Measurements from ENCODE around the gene AKR1C2.
"Not testable (repeated sequence)": the region's sequence is repeated elsewhere in the genome, so short reads cannot be mapped to it uniquely, and the experiment has no call there.

The AKR1C2 gene

DNA sequence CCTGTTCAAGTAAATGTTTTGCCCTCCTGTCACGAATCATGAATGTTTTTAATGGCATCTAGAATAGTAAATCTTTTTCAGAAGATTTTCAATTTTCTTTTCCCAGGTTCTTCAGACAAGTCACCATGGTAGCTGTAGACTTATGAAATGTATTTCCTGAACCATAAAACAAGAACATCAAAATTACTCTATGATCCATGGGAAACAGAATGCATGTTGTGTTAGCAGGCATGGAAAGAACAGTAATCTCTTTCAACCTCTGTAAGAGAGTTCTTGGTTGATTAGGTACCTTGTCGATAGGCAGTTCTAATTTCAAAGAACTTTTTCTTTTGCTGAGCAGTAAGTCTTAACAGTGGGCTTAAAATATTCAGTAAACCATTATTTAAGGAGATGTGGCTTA, 22.9 kb downstream of the AKR1C2 start:
- no peak for DNase-seq
- Histone ChIP-seq H3K36me3 (ENCODE audit: control insufficient read depth in 4 of 4, insufficient read depth in 4 of 4, low read length in 3 of 4) (peaks cover 0 to 3% (median 0%) of the 10 kb centered on the region in 4 experiments), H3K27ac (ENCODE audit: insufficient read depth in 1 of 2, low read depth in 1 of 2, low read length in 2 of 2, poor library complexity in 1 of 2, severe bottlenecking in 2 of 2) (no peak overlapping the region), H3K9me3 (ENCODE audit: control extremely low read depth in 1 of 5, control insufficient read depth in 4 of 5, insufficient read depth in 2 of 5, low read depth in 1 of 5, low read length in 4 of 5) (no peaks in the 10 kb centered on the region), H3K4me1 (ENCODE audit: control extremely low read depth in 1 of 4, control insufficient read depth in 4 of 4, insufficient read depth in 4 of 4, low read length in 3 of 4) (peaks cover 0 to 8% (median 6%) of the 10 kb centered on the region in 4 experiments), H3K4me3 (ENCODE audit: control insufficient read depth in 1 of 7, extremely low read depth in 1 of 7, insufficient read depth in 4 of 7, low read depth in 2 of 7, low read length in 6 of 7) (no peak overlapping the region), H3K27me3 (replicated peaks in 2 of 5; ENCODE audit: control insufficient read depth in 4 of 5, insufficient read depth in 5 of 5, low read length in 4 of 5) (no peaks in the 10 kb centered on the region)
- ChIA-PET POLR2A (no interaction called here), CTCF (interaction anchor here (5.4 kb wide), 1 partner anchor 131 kb away, joined by 79 read pairs; no protein-coding TSS in a partner anchor)
- no CpG with 5 or more reads among the region's 2 CpGs for WGBS (ENCODE audit: insufficient coverage)

DNA sequence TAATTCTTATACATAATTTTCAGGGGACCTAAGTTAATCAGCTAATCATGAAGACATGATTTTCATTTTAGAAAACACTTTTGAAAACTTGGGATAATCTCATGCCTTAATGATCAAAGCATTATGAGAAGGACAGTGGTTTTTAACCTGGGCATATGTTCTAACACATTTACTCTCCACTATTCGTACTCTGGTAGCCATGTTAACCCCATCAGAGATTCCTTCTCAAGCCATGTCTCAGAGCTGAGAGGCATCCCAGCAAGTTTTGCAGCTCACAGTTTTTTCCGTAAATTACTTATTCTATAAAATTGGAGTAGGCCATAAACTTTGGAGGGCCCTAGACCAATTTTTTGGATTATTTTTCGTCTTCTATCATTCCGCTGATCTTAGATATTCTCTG, 24.8 kb downstream of the AKR1C2 start:
- 94% methylated on average over 4 of the region's 4 CpGs for WGBS (ENCODE audit: insufficient coverage)
- H3K36me3 ChIP-seq (ENCODE audit: control insufficient read depth in 4 of 4, insufficient read depth in 4 of 4, low read length in 3 of 4): peaks cover 0 to 3% (median 0%) of the 10 kb centered on the region in 4 experiments
- ChIA-PET POLR2A (no interaction called here), CTCF (interaction anchor here (1.0 to 1.3 kb wide), 2 partner anchors 128 to 129 kb away, joined by 3 read pairs; no protein-coding TSS in a partner anchor)
- DNase-seq: no peak
- no peaks in the 10 kb centered on the region for H3K9me3 ChIP-seq (ENCODE audit: control extremely low read depth in 1 of 5, control insufficient read depth in 4 of 5, insufficient read depth in 2 of 5, low read depth in 1 of 5, low read length in 4 of 5)
- H3K27ac ChIP-seq (ENCODE audit: insufficient read depth in 1 of 2, low read depth in 1 of 2, low read length in 2 of 2, poor library complexity in 1 of 2, severe bottlenecking in 2 of 2): no peak overlapping the region
- H3K4me3 ChIP-seq (ENCODE audit: control insufficient read depth in 1 of 7, extremely low read depth in 1 of 7, insufficient read depth in 4 of 7, low read depth in 2 of 7, low read length in 6 of 7): no peak overlapping the region
- H3K27me3 ChIP-seq (replicated peaks in 2 of 5; ENCODE audit: control insufficient read depth in 4 of 5, insufficient read depth in 5 of 5, low read length in 4 of 5): no peaks in the 10 kb centered on the region
- H3K4me1 ChIP-seq (ENCODE audit: control extremely low read depth in 1 of 4, control insufficient read depth in 4 of 4, insufficient read depth in 4 of 4, low read length in 3 of 4): peaks cover 0 to 8% (median 6%) of the 10 kb centered on the region in 4 experiments

DNA sequence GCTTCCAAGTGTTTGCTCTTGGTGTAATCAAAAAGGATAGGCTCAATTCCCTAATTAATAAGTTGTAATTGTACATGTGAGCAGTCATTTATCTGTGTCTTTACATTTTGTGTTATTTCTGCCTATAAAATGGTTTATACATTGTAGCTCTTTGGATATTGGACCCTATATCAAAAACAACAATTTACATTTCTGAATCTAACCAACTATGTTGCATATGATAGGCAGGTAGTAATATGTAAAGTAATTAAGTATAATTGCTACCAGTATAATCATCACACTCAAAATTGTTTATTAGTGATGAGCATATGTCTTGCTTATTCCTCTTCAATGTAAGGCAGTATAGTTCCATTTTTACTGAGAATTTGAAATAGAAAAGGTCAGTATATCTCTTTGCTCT, 26.6 kb downstream of the AKR1C2 start:
- H3K9me3 ChIP-seq (ENCODE audit: control extremely low read depth in 1 of 5, control insufficient read depth in 4 of 5, insufficient read depth in 2 of 5, low read depth in 1 of 5, low read length in 4 of 5): no peaks in the 10 kb centered on the region
- POLR2A ChIA-PET: no interaction called here
- H3K36me3 ChIP-seq (ENCODE audit: control insufficient read depth in 4 of 4, insufficient read depth in 4 of 4, low read length in 3 of 4): peaks cover 0 to 3% (median 0%) of the 10 kb centered on the region in 4 experiments
- no peak overlapping the region for H3K27ac ChIP-seq (ENCODE audit: insufficient read depth in 1 of 2, low read depth in 1 of 2, low read length in 2 of 2, poor library complexity in 1 of 2, severe bottlenecking in 2 of 2)
- H3K27me3 ChIP-seq (replicated peaks in 2 of 5; ENCODE audit: control insufficient read depth in 4 of 5, insufficient read depth in 5 of 5, low read length in 4 of 5): no peaks in the 10 kb centered on the region
- H3K4me1 ChIP-seq (ENCODE audit: control extremely low read depth in 1 of 4, control insufficient read depth in 4 of 4, insufficient read depth in 4 of 4, low read length in 3 of 4): peaks cover 0 to 6% (median 4%) of the 10 kb centered on the region in 4 experiments
- H3K4me3 ChIP-seq (ENCODE audit: control insufficient read depth in 1 of 7, extremely low read depth in 1 of 7, insufficient read depth in 4 of 7, low read depth in 2 of 7, low read length in 6 of 7): no peak overlapping the region
- CTCF ChIA-PET: no interaction called here
- no peak for DNase-seq

DNA sequence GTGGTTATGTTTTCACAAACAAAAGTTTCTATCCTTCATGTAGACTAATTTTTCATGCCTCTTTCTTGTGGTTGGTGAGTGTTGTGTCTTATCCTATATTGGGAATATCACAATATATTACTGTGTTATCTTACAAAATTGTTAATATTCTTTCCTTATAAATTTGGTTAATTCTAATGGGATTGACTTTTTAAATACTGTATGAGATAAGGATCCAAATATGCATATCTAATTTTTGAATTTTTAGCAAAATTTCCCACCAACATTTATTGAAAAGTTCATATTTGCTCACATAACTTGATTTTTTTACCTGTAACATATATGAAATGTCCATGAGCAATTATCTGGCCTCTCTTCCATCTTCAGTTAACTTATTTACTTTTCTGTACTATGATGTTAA, 29.3 kb downstream of the AKR1C2 start:
- H3K36me3 ChIP-seq (ENCODE audit: control insufficient read depth in 4 of 4, insufficient read depth in 4 of 4, low read length in 3 of 4); CTCF ChIA-PET; H3K4me1 ChIP-seq (ENCODE audit: control extremely low read depth in 1 of 4, control insufficient read depth in 4 of 4, insufficient read depth in 4 of 4, low read length in 3 of 4); H3K9me3 ChIP-seq (ENCODE audit: control extremely low read depth in 1 of 5, control insufficient read depth in 4 of 5, insufficient read depth in 2 of 5, low read depth in 1 of 5, low read length in 4 of 5); POLR2A ChIA-PET; H3K27ac ChIP-seq (ENCODE audit: insufficient read depth in 1 of 2, low read depth in 1 of 2, low read length in 2 of 2, poor library complexity in 1 of 2, severe bottlenecking in 2 of 2); H3K27me3 ChIP-seq (replicated peaks in 2 of 5; ENCODE audit: control insufficient read depth in 4 of 5, insufficient read depth in 5 of 5, low read length in 4 of 5); DNase-seq; H3K4me3 ChIP-seq (ENCODE audit: control insufficient read depth in 1 of 7, extremely low read depth in 1 of 7, insufficient read depth in 4 of 7, low read depth in 2 of 7, low read length in 6 of 7): not testable (repeated sequence)

DNA sequence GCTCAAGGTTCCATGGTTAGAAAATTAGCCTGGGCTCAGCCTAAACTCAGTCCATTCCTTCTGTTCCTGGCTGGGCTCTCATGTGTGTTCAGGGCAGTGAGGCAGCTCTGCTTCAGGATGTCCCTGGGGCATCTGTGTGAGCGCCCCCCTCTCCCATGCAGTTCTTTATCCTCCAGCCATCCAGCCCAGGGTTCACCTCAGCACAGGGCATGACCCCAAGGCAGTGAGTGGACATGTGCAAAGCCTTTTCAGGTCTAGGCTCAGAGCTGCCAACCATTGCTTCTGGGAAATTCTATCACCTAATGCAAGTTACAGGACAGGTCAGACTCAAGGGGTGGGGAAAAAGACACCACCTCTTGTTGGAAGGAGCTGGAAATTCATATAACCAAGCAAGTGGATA, 30.4 kb downstream of the AKR1C2 start:
- POLR2A ChIA-PET, CTCF ChIA-PET: not testable (repeated sequence)

DNA sequence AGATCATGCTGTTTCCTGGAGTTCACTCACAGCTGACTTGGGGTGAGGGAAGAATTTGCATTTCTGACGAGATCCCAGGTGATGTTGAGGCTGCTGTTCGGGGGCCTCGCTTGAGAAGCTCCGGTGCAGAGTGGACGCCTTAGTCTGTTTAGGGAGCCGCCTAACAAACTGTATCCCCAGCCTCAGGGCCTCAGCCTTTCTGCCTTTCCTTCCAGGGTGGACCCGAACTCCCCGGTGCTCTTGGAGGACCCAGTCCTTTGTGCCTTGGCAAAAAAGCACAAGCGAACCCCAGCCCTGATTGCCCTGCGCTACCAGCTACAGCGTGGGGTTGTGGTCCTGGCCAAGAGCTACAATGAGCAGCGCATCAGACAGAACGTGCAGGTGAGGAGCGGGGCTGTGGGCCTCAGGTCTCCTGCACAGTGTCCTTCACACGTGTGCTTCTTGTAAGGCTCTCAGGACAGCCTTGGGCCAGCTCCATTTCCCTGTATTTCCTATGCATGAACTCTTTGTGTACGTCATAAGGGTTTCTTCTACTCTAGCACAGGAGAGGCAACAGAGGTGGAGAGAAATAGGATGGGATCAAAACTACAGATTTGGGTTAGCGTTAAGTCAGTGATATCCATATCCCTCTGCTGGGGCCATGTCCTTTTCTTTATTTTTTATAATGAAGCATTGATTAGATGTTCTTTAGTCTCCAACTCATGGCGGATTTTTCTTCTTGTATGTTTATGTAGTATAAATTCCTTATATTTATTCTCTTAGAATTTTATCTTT, 31.1 kb downstream of the AKR1C2 start:
- POLR2A ChIA-PET, DNase-seq: not testable (repeated sequence)
- WGBS (ENCODE audit: insufficient coverage): no CpG with 5 or more reads among the region's 18 CpGs

More for the DNA sequence above, 30.4 kb downstream of the AKR1C2 start:
- not testable (repeated sequence) for H3K4me3 ChIP-seq (ENCODE audit: control insufficient read depth in 1 of 7, extremely low read depth in 1 of 7, insufficient read depth in 4 of 7, low read depth in 2 of 7, low read length in 6 of 7); H3K4me1 ChIP-seq (ENCODE audit: control extremely low read depth in 1 of 4, control insufficient read depth in 4 of 4, insufficient read depth in 4 of 4, low read length in 3 of 4); DNase-seq; H3K36me3 ChIP-seq (ENCODE audit: control insufficient read depth in 4 of 4, insufficient read depth in 4 of 4, low read length in 3 of 4); H3K9me3 ChIP-seq (ENCODE audit: control extremely low read depth in 1 of 5, control insufficient read depth in 4 of 5, insufficient read depth in 2 of 5, low read depth in 1 of 5, low read length in 4 of 5); H3K27me3 ChIP-seq (replicated peaks in 2 of 5; ENCODE audit: control insufficient read depth in 4 of 5, insufficient read depth in 5 of 5, low read length in 4 of 5); H3K27ac ChIP-seq (ENCODE audit: insufficient read depth in 1 of 2, low read depth in 1 of 2, low read length in 2 of 2, poor library complexity in 1 of 2, severe bottlenecking in 2 of 2)
- 100% methylated on average over 1 of the region's 1 CpG for WGBS (ENCODE audit: insufficient coverage)

DNA sequence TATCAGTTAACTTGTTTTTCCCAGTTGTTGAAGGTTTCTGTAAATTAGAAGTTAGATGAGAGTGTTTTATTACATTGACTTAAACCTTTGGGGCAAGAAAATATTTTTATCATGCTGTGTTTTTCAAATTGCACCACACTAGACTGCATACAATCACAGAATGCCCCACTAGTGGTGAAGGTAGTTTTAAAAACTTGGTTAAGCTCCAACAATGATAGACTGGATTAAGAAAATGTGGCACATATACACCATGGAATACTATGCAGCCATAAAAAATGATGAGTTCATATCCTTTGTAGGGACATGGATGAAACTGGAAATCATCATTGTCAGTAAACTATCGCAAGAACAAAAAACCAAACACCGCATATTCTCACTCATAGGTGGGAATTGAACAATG, 33.3 kb downstream of the AKR1C2 start:
- H3K4me3 ChIP-seq (ENCODE audit: control insufficient read depth in 1 of 7, extremely low read depth in 1 of 7, insufficient read depth in 4 of 7, low read depth in 2 of 7, low read length in 6 of 7); POLR2A ChIA-PET; H3K36me3 ChIP-seq (ENCODE audit: control insufficient read depth in 4 of 4, insufficient read depth in 4 of 4, low read length in 3 of 4); H3K9me3 ChIP-seq (ENCODE audit: control extremely low read depth in 1 of 5, control insufficient read depth in 4 of 5, insufficient read depth in 2 of 5, low read depth in 1 of 5, low read length in 4 of 5); H3K4me1 ChIP-seq (ENCODE audit: control extremely low read depth in 1 of 4, control insufficient read depth in 4 of 4, insufficient read depth in 4 of 4, low read length in 3 of 4); H3K27ac ChIP-seq (ENCODE audit: insufficient read depth in 1 of 2, low read depth in 1 of 2, low read length in 2 of 2, poor library complexity in 1 of 2, severe bottlenecking in 2 of 2); DNase-seq; CTCF ChIA-PET; H3K27me3 ChIP-seq (replicated peaks in 2 of 5; ENCODE audit: control insufficient read depth in 4 of 5, insufficient read depth in 5 of 5, low read length in 4 of 5): not testable (repeated sequence)
- WGBS (ENCODE audit: insufficient coverage): no CpG with 5 or more reads among the region's 2 CpGs

More for the DNA sequence above, 31.1 kb downstream of the AKR1C2 start:
- H3K4me1 ChIP-seq (ENCODE audit: control extremely low read depth in 1 of 4, control insufficient read depth in 4 of 4, insufficient read depth in 4 of 4, low read length in 3 of 4); H3K9me3 ChIP-seq (ENCODE audit: control extremely low read depth in 1 of 5, control insufficient read depth in 4 of 5, insufficient read depth in 2 of 5, low read depth in 1 of 5, low read length in 4 of 5); CTCF ChIA-PET; H3K27me3 ChIP-seq (replicated peaks in 2 of 5; ENCODE audit: control insufficient read depth in 4 of 5, insufficient read depth in 5 of 5, low read length in 4 of 5); H3K4me3 ChIP-seq (ENCODE audit: control insufficient read depth in 1 of 7, extremely low read depth in 1 of 7, insufficient read depth in 4 of 7, low read depth in 2 of 7, low read length in 6 of 7); H3K36me3 ChIP-seq (ENCODE audit: control insufficient read depth in 4 of 4, insufficient read depth in 4 of 4, low read length in 3 of 4); H3K27ac ChIP-seq (ENCODE audit: insufficient read depth in 1 of 2, low read depth in 1 of 2, low read length in 2 of 2, poor library complexity in 1 of 2, severe bottlenecking in 2 of 2): not testable (repeated sequence)

Measured in common myeloid progenitor, CD34-positive (primary cell).